CD14-positive monocyte (primary cell): ENCODE results near the gene CRYGS. TPM values are rescaled to one million over a fixed set of nuclear protein-coding genes. Genes with fewer than 3 reads are reported as not detected.
"Not testable (repeated sequence)": the region's sequence is repeated elsewhere in the genome, so short reads cannot be mapped to it uniquely, and the experiment has no call there.

Source experiments
- DNase-seq, 3 donors: peaks; one replicate each; pipeline ENCODE4 v3.0.0-alpha.2; 2011 to 2022
- H2AFZ ChIP-seq: 2 replicates; pipeline ENCODE4 v1.6.0; 2012; ENCODE audit warnings: mild to moderate bottlenecking, low read depth, low read length, inconsistent platforms; ENCODE audit not compliant: insufficient read depth, poor library complexity, severe bottlenecking
- H3K27ac ChIP-seq, 2 donors: 1 replicate in 1 of 2; 2 replicates in 1 of 2; pipeline ENCODE4 v1.5.1; 2012 to 2013; ENCODE audit warnings: low read length in 2 of 2, control low read depth in 1 of 2, inconsistent platforms in 1 of 2, low read depth in 1 of 2, mild to moderate bottlenecking in 1 of 2
- H3K27me3 ChIP-seq, 2 donors: one replicate each; pipeline versions ENCODE4 v1.6.0 to v1.6.1; 2011 to 2013; ENCODE audit warnings: low read length in 2 of 2; ENCODE audit not compliant: control insufficient read depth in 2 of 2, insufficient read depth in 2 of 2
- H3K36me3 ChIP-seq, 2 donors: replicated peaks in 1 of 2; 1 replicate in 1 of 2; 2 replicates in 1 of 2; pipeline versions ENCODE4 v1.5.1 to v1.6.1; 2012 to 2013; ENCODE audit warnings: low read length in 2 of 2, control low read depth in 1 of 2, inconsistent platforms in 1 of 2, mild to moderate bottlenecking in 1 of 2; ENCODE audit not compliant: insufficient read depth in 2 of 2, control insufficient read depth in 1 of 2
- H3K4me1 ChIP-seq, 2 donors: 1 replicate in 1 of 2; 2 replicates in 1 of 2; pipeline versions ENCODE4 v1.5.1 to v1.6.1; 2012 to 2013; ENCODE audit warnings: low read length in 2 of 2, control low read depth in 1 of 2, inconsistent platforms in 1 of 2, mild to moderate bottlenecking in 1 of 2, moderate library complexity in 1 of 2; ENCODE audit not compliant: insufficient read depth in 2 of 2, control insufficient read depth in 1 of 2
- H3K4me2 ChIP-seq: replicated peaks from 2 replicates; pipeline ENCODE3; 2012; ENCODE audit warnings: low read length, moderate library complexity, mild to moderate bottlenecking; ENCODE audit not compliant: poor library complexity, severe bottlenecking; ENCODE audit errors: extremely low read depth
- H3K4me3 ChIP-seq, 3 experiments: fragments of 200-600 bp in 1 of 3; sonication (generic) in 1 of 3; replicated peaks in 1 of 3; 1 replicate in 2 of 3; 2 replicates in 1 of 3; pipeline ENCODE4 v1.5.1; 2011 to 2013; ENCODE audit warnings: low read length in 3 of 3, mild to moderate bottlenecking in 3 of 3, control low read depth in 2 of 3, low read depth in 2 of 3, inconsistent platforms in 1 of 3, moderate library complexity in 1 of 3
- H3K79me2 ChIP-seq: 2 replicates; pipeline ENCODE4 v1.6.0; 2012; ENCODE audit warnings: mild to moderate bottlenecking, control low read depth, inconsistent platforms, low read length, moderate library complexity; ENCODE audit not compliant: insufficient read depth
- H3K9ac ChIP-seq: 2 replicates; pipeline ENCODE4 v1.6.0; 2017; ENCODE audit warnings: low read length, mild to moderate bottlenecking; ENCODE audit not compliant: insufficient read depth, poor library complexity, severe bottlenecking
- H3K9me3 ChIP-seq, 2 donors: replicated peaks in 1 of 2; 1 replicate in 1 of 2; 2 replicates in 1 of 2; pipeline versions ENCODE4 v1.5.1 to v1.6.1; 2012 to 2013; ENCODE audit warnings: low read length in 2 of 2, control low read depth in 1 of 2; ENCODE audit not compliant: control insufficient read depth in 1 of 2, insufficient read depth in 1 of 2
- H4K20me1 ChIP-seq: 2 replicates; pipeline ENCODE4 v1.6.0; 2012; ENCODE audit warnings: mild to moderate bottlenecking, low read length, control low read depth, moderate library complexity; ENCODE audit not compliant: insufficient read depth
- H3K27ac Mint-ChIP-seq, 7 donors: one replicate each; pipeline ENCODE4 v1.8.0; 2020; ENCODE audit warnings: mild to moderate bottlenecking in 7 of 7, mixed read lengths in 7 of 7, moderate library complexity in 6 of 7, inconsistent platforms in 2 of 7
- H3K27me3 Mint-ChIP-seq, 3 donors: one replicate each; pipeline ENCODE4 v1.8.0; 2021 to 2022; ENCODE audit warnings: low read depth in 3 of 3, mild to moderate bottlenecking in 3 of 3, mixed read lengths in 3 of 3, moderate library complexity in 3 of 3, inconsistent platforms in 1 of 3
- H3K36me3 Mint-ChIP-seq, 2 donors: one replicate each; pipeline ENCODE4 v1.8.0; 2020; ENCODE audit warnings: mixed read lengths in 2 of 2, inconsistent platforms in 1 of 2, mild to moderate bottlenecking in 1 of 2
- H3K4me1 Mint-ChIP-seq: one replicate; pipeline ENCODE4 v1.8.0; 2020; ENCODE audit warnings: mild to moderate bottlenecking, mixed read lengths
- H3K4me3 Mint-ChIP-seq, 2 donors: one replicate each; pipeline ENCODE4 v1.8.0; 2020; ENCODE audit warnings: mild to moderate bottlenecking in 2 of 2, mixed read lengths in 2 of 2, moderate library complexity in 1 of 2
- H3K9me3 Mint-ChIP-seq, 7 donors: one replicate each; pipeline ENCODE4 v1.8.0; 2020 to 2022; ENCODE audit warnings: mixed read lengths in 7 of 7, mild to moderate bottlenecking in 6 of 7, moderate library complexity in 6 of 7, inconsistent platforms in 2 of 7
- CTCF ChIP-seq: fragments of 200-600 bp; IDR thresholded peaks from one replicate; pipeline ENCODE4 v1.8.0; 2022; ENCODE audit warnings: antibody characterized with exemption, mild to moderate bottlenecking
- WGBS: methylation state at CpG from one replicate; pipeline ENCODE4 v1.1.5; 2013; ENCODE audit warnings: missing lambda C conversion rate; ENCODE audit not compliant: insufficient coverage; 5-methylcytosine and 5-hydroxymethylcytosine counted together
- intact Hi-C, 2 donors: fragments of 100-400 bp; cut with micrococcal nuclease; formaldehyde crosslinking; loops; one replicate each; pipeline versions ENCODE4 v1.15.0 to v1.15.1; 2023
- polyA plus RNA-seq, 3 donors: library from polyadenylated mRNA; depleted of rRNA in 1 of 3; unstranded in 2 of 3; stranded (reverse) in 1 of 3; fragments of 300-500 nt in 2 of 3; fragments of >200 nt in 1 of 3; fragmentation: Illumina TruSeq in 2 of 3; gene quantifications; 1 replicate in 2 of 3; 2 replicates in 1 of 3; pipeline ENCODE4 v1.2.3, GENCODE V29; 2012 to 2021

CRYGS gene
- polyA plus RNA-seq, 3 donors: 0.25 to 4.1 TPM; not detected in 1

DNA sequence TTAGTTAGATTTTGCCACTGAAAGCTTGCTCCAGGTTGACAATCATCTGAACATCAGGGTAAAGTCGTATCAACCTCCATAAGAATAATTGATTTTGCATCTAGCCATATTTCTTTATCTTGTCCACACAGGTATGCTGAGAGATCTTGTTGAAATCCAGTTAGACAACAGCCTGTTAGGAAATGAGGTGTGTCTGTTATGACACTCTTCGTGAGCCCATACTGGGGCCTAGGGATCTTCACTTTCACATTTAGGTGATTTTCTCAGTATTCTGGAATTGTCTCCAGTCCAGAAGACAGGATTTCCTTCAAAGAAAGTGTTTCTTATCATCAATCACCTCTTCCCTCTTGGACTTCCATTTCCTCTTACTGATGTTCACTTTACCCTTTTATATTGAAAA lies 44.5 kb upstream of the CRYGS start:
- H4K20me1 ChIP-seq: no peaks in the 10 kb centered on the region
- WGBS: no CpG with 5 or more reads among the region's 2 CpGs
- H3K36me3 Mint-ChIP-seq: peaks cover 25 to 31% of the 10 kb centered on the region in 2 donors
- no peaks in the 10 kb centered on the region for H3K4me1 Mint-ChIP-seq
- H3K27ac ChIP-seq: no peak overlapping the region
- TF ChIP-seq CTCF: no peak
- no peak for DNase-seq
- no peak overlapping the region for H3K27ac Mint-ChIP-seq
- no peaks in the 10 kb centered on the region for H3K27me3 ChIP-seq
- H3K4me3 ChIP-seq: no peak overlapping the region
- intact Hi-C loops: no loop called here
- peaks cover 23 to 28% of the 10 kb centered on the region in 2 donors for H3K36me3 ChIP-seq
- no peaks in the 10 kb centered on the region for H3K4me1 ChIP-seq
- no peak overlapping the region for H3K9ac ChIP-seq
- H3K4me3 Mint-ChIP-seq: no peak overlapping the region
- H2AFZ ChIP-seq: no peak overlapping the region
- no peaks in the 10 kb centered on the region for H3K79me2 ChIP-seq
- H3K9me3 ChIP-seq: no peaks in the 10 kb centered on the region
- H3K9me3 Mint-ChIP-seq: no peaks in the 10 kb centered on the region
- no peak overlapping the region for H3K4me2 ChIP-seq
- peaks cover 0 to 5% (median 0%) of the 10 kb centered on the region in 3 donors for H3K27me3 Mint-ChIP-seq

DNA sequence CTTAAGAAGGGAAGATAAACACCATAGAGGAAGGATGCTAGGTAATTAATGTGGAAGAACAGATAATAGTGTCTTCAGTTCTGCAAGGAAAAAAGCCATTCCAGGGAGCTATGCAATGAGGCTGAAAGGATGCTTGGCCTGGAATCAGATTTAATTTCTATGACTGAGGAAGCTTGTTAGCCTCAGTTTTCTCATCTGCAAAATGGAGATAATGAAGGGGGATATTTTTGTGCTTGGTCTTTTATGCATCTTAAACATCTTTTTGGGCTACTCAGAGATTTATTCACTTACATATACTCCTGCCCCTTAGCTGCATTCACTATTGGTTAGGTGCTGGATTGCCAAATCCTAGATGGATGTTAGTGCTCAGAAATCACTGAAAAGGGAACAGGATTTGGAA lies 43.0 kb upstream of the CRYGS start:
- Histone ChIP-seq H3K9ac (no peak overlapping the region), H3K79me2 (no peaks in the 10 kb centered on the region), H2AFZ (no peak overlapping the region), H3K9me3 (no peaks in the 10 kb centered on the region), H3K27me3 (no peaks in the 10 kb centered on the region), H4K20me1 (no peaks in the 10 kb centered on the region), H3K4me2 (no peak overlapping the region), H3K4me3 (no peak overlapping the region), H3K27ac (no peak overlapping the region), H3K36me3 (peaks cover 37 to 43% of the 10 kb centered on the region in 2 donors), H3K4me1 (no peaks in the 10 kb centered on the region)
- H3K27ac Mint-ChIP-seq: no peak overlapping the region
- intact Hi-C loops: no loop called here
- H3K4me3 Mint-ChIP-seq: no peak overlapping the region
- no peak for TF ChIP-seq CTCF
- no peak for DNase-seq
- H3K9me3 Mint-ChIP-seq: no peaks in the 10 kb centered on the region
- no peaks in the 10 kb centered on the region for H3K4me1 Mint-ChIP-seq
- H3K36me3 Mint-ChIP-seq: peaks cover 39 to 44% of the 10 kb centered on the region in 2 donors
- peaks cover 0 to 5% (median 0%) of the 10 kb centered on the region in 3 donors for H3K27me3 Mint-ChIP-seq

DNA sequence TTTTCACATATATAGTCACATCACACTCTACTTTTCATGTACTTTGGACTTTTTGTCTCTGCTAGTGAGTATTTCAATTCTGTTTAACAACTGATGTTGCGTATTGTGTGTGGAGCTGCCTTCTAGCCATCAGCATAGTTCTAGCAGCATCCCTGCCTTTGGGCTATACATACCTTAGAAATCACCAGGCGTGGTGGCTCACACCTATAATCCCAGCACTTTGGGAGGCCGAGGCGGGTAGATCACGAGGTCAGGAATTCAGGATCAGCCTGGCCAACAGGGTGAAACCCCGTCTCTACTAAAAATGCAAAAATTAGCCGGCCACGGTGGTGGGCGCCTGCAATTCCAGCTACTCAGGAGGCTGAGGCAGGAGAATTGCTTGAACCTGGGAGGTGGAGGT lies 42.1 kb upstream of the CRYGS start:
- H3K9me3 ChIP-seq, H3K4me3 ChIP-seq, intact Hi-C loops, H3K79me2 ChIP-seq, H3K27ac Mint-ChIP-seq, DNase-seq, H3K27ac ChIP-seq, H3K9ac ChIP-seq, H3K4me1 Mint-ChIP-seq, H2AFZ ChIP-seq, H4K20me1 ChIP-seq, H3K9me3 Mint-ChIP-seq, H3K4me2 ChIP-seq, H3K4me3 Mint-ChIP-seq, H3K4me1 ChIP-seq, H3K27me3 Mint-ChIP-seq, H3K27me3 ChIP-seq: not testable (repeated sequence)
- 84% methylated on average over 8 of the region's 9 CpGs for WGBS
- H3K36me3 ChIP-seq: peaks cover 47 to 52% of the 10 kb centered on the region in 2 donors
- H3K36me3 Mint-ChIP-seq: peaks cover 48 to 54% of the 10 kb centered on the region in 2 donors
